ENCODE results near the gene AP4M1.

DNA sequence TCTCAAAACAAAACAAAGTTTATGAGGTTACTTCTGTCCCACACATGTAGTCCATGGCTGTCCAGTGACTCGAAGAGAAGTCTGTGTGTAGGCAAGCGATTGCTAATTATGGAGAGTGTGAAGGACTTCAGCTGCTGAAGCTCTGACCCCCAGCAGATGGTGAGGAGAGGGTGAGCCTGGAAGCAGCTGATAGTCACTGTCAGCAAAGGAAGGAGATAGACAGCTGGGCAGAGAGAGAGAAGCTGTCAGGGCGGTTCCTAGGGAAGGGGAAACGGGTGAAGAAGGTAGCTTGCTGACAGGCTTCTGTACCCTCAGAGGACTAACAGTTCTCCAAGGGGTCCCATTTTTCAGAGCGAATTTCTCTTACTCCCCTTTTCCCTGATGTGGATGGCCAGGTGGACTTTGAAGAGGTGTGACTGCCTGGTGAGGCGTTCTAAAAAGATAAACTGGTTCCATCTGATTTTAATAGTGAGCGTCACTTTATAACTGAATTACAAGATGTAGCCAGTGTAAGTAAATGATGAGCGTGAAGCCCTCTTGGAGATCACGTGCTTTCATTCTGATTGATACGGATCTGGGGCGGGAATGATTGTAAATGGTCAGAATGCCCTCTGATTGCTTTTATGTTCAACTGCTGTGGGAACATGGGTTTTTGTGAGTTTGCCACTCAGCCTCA, 39.8 kb upstream of the AP4M1 start:
- TF ChIP-seq SNAI2 (CRISPR knock-in tag; IDR thresholded peaks at IDR 0.05) = no peak
- TF ChIP-seq, protein P1, sequence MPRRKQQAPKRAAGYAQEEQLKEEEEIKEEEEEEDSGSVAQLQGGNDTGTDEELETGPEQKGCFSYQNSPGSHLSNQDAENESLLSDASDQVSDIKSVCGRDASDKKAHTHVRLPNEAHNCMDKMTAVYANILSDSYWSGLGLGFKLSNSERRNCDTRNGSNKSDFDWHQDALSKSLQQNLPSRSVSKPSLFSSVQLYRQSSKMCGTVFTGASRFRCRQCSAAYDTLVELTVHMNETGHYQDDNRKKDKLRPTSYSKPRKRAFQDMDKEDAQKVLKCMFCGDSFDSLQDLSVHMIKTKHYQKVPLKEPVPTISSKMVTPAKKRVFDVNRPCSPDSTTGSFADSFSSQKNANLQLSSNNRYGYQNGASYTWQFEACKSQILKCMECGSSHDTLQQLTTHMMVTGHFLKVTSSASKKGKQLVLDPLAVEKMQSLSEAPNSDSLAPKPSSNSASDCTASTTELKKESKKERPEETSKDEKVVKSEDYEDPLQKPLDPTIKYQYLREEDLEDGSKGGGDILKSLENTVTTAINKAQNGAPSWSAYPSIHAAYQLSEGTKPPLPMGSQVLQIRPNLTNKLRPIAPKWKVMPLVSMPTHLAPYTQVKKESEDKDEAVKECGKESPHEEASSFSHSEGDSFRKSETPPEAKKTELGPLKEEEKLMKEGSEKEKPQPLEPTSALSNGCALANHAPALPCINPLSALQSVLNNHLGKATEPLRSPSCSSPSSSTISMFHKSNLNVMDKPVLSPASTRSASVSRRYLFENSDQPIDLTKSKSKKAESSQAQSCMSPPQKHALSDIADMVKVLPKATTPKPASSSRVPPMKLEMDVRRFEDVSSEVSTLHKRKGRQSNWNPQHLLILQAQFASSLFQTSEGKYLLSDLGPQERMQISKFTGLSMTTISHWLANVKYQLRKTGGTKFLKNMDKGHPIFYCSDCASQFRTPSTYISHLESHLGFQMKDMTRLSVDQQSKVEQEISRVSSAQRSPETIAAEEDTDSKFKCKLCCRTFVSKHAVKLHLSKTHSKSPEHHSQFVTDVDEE (CRISPR knock-in tag; IDR thresholded peaks at IDR 0.05) = no peak
- TF ChIP-seq OSR1 (CRISPR knock-in tag; IDR thresholded peaks at IDR 0.05) = no peak
- TF ChIP-seq CSDC2 (CRISPR knock-in tag; IDR thresholded peaks at IDR 0.05) = no peak
- TF ChIP-seq GLIS3 (CRISPR knock-in tag; IDR thresholded peaks at IDR 0.05) = no peak
